Measurements from ENCODE around the gene SMYD3.

GRCh38 chr1:245840971-245841370 lies 666.1 kb downstream of the SMYD3 start:
- TF ChIP-seq CTCF (IDR thresholded peaks at IDR 0.05) (no peak), POLR2A (IDR thresholded peaks at IDR 0.05) (no peak)

Data from adrenal gland (tissue), 5 donors.